Hair follicular keratinocyte (primary cell): Measurements from ENCODE around the gene HOPX. TPM values are rescaled to one million over a fixed set of nuclear protein-coding genes. Genes with fewer than 3 reads are reported as not detected.

ENCODE experiments used
- total RNA-seq: library from RNA; depleted of rRNA; stranded (reverse); fragments of >200 nt; gene quantifications from 2 replicates; pipeline ENCODE4 v1.2.3, GENCODE V29; 2015

The HOPX gene, protein sequence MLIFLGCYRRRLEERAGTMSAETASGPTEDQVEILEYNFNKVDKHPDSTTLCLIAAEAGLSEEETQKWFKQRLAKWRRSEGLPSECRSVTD
- 2.2 and 9.1 TPM in 2 replicates for total RNA-seq

GRCh38 chr4:56681158-56681852 lies at the start of gene HOPX:
Gene HOPX, minus strand, starts transcription at chr4:56681296. Its CDS starts 23,480 bp downstream, at chr4:56657816.

Other genes with a start within 250 kb of the HOPX start
- gene PPAT, start 245.7 kb downstream of the HOPX start, total RNA-seq, result 17.5 and 19.3 TPM in 2 replicates
- 78.0 and 135 TPM in 2 replicates for gene PAICS, start 245.0 kb downstream of the HOPX start, total RNA-seq
- gene SRP72, start 213.7 kb downstream of the HOPX start, total RNA-seq, result 77.5 and 84.0 TPM in 2 replicates
- gene ARL9, start 175.5 kb downstream of the HOPX start, total RNA-seq, result 0.04 and 0.08 TPM in 2 replicates
- gene SPINK2, start 140.4 kb upstream of the HOPX start, total RNA-seq, result not detected in 2 replicates
- 18.8 and 22.7 TPM in 2 replicates for gene REST, start 226.6 kb upstream of the HOPX start, total RNA-seq